KMS-11 (cell line): ENCODE data around the gene DZIP1L.

Source experiments
- H2AFZ ChIP-seq: fragments of 200-600 bp; sonication (generic); 2 replicates; pipeline ENCODE4 v1.6.1; 2016; ENCODE audit warnings: antibody characterized with exemption, mixed run types, low read depth
- H3K27ac ChIP-seq: fragments of 200-600 bp; sonication (generic); 2 replicates; pipeline ENCODE4 v1.6.1; 2016; ENCODE audit warnings: mild to moderate bottlenecking, mixed run types
- H3K27me3 ChIP-seq: fragments of 200-600 bp; sonication (generic); 2 replicates; pipeline ENCODE4 v1.6.1; 2017; ENCODE audit warnings: mild to moderate bottlenecking, low read depth, mixed run types, moderate library complexity; ENCODE audit not compliant: insufficient read depth
- H3K36me3 ChIP-seq: fragments of 200-600 bp; sonication (generic); 2 replicates; pipeline ENCODE4 v1.6.1; 2017; ENCODE audit warnings: mild to moderate bottlenecking, mixed run types; ENCODE audit not compliant: insufficient read depth
- H3K4me1 ChIP-seq: fragments of 200-600 bp; sonication (generic); 2 replicates; pipeline ENCODE4 v1.6.1; 2016; ENCODE audit warnings: mild to moderate bottlenecking, low read depth, mixed run types; ENCODE audit not compliant: poor library complexity, severe bottlenecking
- H3K4me2 ChIP-seq: fragments of 200-600 bp; sonication (generic); 2 replicates; pipeline ENCODE4 v1.7.0; 2016; ENCODE audit warnings: mild to moderate bottlenecking, mixed run types
- H3K4me3 ChIP-seq: fragments of 200-600 bp; sonication (generic); IDR thresholded peaks from 2 replicates; pipeline ENCODE4 v1.6.1; 2017; ENCODE audit warnings: low read depth, low read length, mixed read lengths; ENCODE audit not compliant: insufficient read depth
- H3K79me2 ChIP-seq: fragments of 200-600 bp; sonication (generic); 2 replicates; pipeline ENCODE4 v1.6.1; 2016; ENCODE audit warnings: low read depth, mixed run types; ENCODE audit not compliant: insufficient read depth
- H3K9ac ChIP-seq: fragments of 200-600 bp; sonication (generic); 2 replicates; pipeline ENCODE4 v1.6.1; 2016; ENCODE audit warnings: mild to moderate bottlenecking, mixed run types
- H4K20me1 ChIP-seq: fragments of 200-600 bp; sonication (generic); 2 replicates; pipeline ENCODE4 v1.6.1; 2016; ENCODE audit warnings: mild to moderate bottlenecking, mixed run types; ENCODE audit not compliant: insufficient read depth
- TF ChIP-seq, protein P1 (sequence below): fragments of 200-600 bp; sonication (generic); conservative IDR thresholded peaks from 2 replicates; pipeline ENCODE4 v1.6.1; 2017; ENCODE audit warnings: low read depth, mild to moderate bottlenecking, antibody characterized with exemption, low read length, moderate library complexity, mixed read lengths

DZIP1L gene

DNA sequence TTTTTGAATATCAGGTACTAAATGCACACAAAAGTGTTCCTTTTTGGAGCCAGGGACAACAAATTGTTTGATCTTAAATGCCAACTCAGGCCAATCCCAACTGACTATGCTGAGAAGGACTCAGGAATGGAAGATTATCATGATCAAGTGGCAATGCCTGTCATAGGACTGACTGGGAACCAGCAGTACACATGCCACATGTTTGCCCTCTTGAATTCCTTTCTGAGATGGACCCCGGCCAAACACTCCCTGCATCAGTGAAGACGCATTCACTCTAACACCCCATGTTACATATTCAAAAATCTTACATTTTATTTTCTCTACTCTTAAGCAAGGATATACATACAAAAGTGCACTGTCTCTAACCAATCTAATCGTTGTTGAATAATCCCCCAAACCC lies 69.3 kb downstream of the DZIP1L start:
- Histone ChIP-seq H3K36me3 (no peaks in the 10 kb centered on the region), H3K4me2 (no peak overlapping the region), H3K27me3 (no peaks in the 10 kb centered on the region), H3K79me2 (no peaks in the 10 kb centered on the region), H4K20me1 (no peaks in the 10 kb centered on the region), H3K4me1 (no peaks in the 10 kb centered on the region), H3K27ac (no peak overlapping the region), H3K4me3 (no peak overlapping the region), H2AFZ (no peak overlapping the region), H3K9ac (no peak overlapping the region)
- TF ChIP-seq, protein P1, sequence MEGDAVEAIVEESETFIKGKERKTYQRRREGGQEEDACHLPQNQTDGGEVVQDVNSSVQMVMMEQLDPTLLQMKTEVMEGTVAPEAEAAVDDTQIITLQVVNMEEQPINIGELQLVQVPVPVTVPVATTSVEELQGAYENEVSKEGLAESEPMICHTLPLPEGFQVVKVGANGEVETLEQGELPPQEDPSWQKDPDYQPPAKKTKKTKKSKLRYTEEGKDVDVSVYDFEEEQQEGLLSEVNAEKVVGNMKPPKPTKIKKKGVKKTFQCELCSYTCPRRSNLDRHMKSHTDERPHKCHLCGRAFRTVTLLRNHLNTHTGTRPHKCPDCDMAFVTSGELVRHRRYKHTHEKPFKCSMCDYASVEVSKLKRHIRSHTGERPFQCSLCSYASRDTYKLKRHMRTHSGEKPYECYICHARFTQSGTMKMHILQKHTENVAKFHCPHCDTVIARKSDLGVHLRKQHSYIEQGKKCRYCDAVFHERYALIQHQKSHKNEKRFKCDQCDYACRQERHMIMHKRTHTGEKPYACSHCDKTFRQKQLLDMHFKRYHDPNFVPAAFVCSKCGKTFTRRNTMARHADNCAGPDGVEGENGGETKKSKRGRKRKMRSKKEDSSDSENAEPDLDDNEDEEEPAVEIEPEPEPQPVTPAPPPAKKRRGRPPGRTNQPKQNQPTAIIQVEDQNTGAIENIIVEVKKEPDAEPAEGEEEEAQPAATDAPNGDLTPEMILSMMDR: no peak

DNA sequence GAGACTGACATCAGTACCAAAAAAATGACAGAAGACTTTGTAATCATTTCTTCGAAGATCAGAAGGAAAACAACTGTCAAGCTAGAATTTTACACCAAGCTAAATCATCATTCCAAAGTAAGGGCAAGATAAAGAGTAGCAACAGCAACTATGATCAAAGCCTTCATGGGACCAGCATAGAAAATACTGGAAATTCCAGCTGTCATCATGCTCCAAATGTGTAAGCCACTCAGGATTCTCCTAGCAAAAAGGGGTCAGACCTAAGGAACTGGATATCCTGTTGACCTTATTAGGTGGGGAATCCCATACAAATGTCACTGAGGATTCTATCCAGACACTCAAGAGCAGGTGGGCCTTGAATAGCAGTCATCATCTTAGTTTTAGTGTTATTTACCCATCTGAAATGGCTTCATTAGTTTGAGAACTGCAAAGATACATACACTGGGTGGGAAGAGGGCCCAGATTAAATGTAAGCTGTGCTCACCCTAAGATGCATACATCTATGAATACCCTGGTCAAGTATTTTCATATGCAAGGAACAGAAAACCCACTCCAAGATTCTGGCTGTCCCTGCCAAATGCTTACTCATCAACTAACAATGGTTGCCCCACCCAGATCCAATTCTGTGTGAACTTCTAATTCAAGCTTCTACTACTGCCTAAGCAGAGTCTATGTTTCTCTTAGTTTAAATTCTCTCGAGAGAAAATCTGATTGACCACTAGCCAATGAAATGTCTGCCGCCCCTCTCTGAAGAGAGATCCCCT lies 72.0 kb downstream of the DZIP1L start:
- H3K27me3 ChIP-seq: no peaks in the 10 kb centered on the region
- H3K27ac ChIP-seq: no peak overlapping the region
- no peaks in the 10 kb centered on the region for H3K36me3 ChIP-seq
- no peaks in the 10 kb centered on the region for H3K79me2 ChIP-seq
- H3K4me2 ChIP-seq: no peak overlapping the region
- no peak overlapping the region for H3K4me3 ChIP-seq
- TF ChIP-seq, protein P1: no peak
- H2AFZ ChIP-seq: no peak overlapping the region
- no peaks in the 10 kb centered on the region for H3K4me1 ChIP-seq
- no peaks in the 10 kb centered on the region for H4K20me1 ChIP-seq
- no peak overlapping the region for H3K9ac ChIP-seq

DNA sequence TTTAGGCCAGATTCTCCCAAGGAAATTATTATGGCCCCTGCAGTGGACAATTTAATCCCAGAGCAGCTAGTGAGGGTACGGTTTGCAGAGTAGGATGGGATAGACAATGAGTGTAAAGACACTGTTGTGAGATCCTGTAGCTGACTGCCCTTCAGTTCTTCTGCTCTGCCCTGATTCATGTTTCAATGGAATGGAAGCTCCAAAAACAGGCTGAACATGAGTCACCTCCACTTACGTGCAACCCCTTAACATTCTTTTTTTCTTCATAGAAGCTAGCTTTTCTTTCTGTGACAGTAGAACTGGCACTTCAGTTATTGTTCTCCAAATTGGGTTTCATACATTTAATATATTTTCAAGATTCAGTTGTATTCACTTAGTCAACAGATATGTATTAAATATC lies 73.4 kb downstream of the DZIP1L start:
- H4K20me1 ChIP-seq: no peaks in the 10 kb centered on the region
- TF ChIP-seq, protein P1: no peak
- no peaks in the 10 kb centered on the region for H3K27me3 ChIP-seq
- H3K27ac ChIP-seq: no peak overlapping the region
- H2AFZ ChIP-seq: no peak overlapping the region
- no peaks in the 10 kb centered on the region for H3K36me3 ChIP-seq
- H3K79me2 ChIP-seq: no peaks in the 10 kb centered on the region
- no peaks in the 10 kb centered on the region for H3K4me1 ChIP-seq
- H3K4me2 ChIP-seq: no peak overlapping the region
- H3K4me3 ChIP-seq: no peak overlapping the region
- no peak overlapping the region for H3K9ac ChIP-seq

DNA sequence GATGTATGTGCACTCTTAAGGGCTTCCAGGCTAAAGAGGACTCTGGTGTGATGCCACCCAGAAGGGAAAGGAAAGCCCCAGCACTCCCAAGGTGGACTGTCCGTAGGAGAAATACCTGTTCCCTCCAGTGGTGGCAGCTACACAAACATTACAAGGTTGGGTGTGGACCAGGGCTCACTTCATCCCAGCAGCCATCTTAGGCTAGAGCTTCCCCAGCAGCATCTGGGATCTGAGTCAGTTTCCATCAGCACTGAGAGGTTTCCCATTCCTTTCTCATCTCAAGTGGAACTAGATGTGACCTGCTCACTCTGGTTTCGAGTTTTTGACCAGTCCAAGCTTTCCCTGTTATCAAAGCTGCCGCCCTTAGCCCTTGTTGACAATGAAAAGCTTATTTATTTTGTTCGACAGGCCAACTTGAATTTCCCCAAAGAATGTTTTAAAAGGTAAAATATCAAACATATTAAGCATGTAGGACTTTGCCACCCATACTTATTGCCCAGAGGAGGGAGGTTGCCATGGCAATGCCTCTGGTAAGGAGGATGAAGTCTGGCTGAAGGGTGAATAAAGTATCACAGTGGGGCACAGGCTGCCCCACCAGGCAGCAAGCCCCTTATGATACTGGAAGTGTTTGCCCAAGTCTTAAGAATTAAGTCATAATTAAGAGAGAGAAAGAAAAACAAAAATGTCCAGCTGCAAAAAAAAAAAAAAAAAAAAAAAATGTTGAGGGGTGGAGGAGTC lies 76.5 kb downstream of the DZIP1L start:
- no peaks in the 10 kb centered on the region for H3K79me2 ChIP-seq
- H3K4me3 ChIP-seq: no peak overlapping the region
- TF ChIP-seq, protein P1: no peak
- H3K4me1 ChIP-seq: no peaks in the 10 kb centered on the region
- H3K36me3 ChIP-seq: no peaks in the 10 kb centered on the region
- H4K20me1 ChIP-seq: no peaks in the 10 kb centered on the region
- no peak overlapping the region for H2AFZ ChIP-seq
- no peak overlapping the region for H3K9ac ChIP-seq
- H3K27ac ChIP-seq: no peak overlapping the region
- no peaks in the 10 kb centered on the region for H3K27me3 ChIP-seq
- no peak overlapping the region for H3K4me2 ChIP-seq
